ACHN (cell line): Measurements from ENCODE around the gene CLEC14A.

Source experiments
- DNase-seq: peaks from one replicate; pipeline ENCODE4 v3.0.0-alpha.2; 2015
- in situ Hi-C: cut with HindIII; loops from 2 replicates; pipeline ENCODE4 v1.10.0; 2017; ENCODE audit warnings: low sequenced_read_pairs, low pct_ligation_motif_present, low pct_unique_long_range_greater_than_20kb

CLEC14A gene

GRCh38 chr14:38255673-38256532, at the start of gene CLEC14A:
CLEC14A (minus strand) TSS chr14:38256093; CDS start chr14:38256022, 71 bp downstream.
- in situ Hi-C loops, result no loop called here
- no peak for DNase-seq

- in situ Hi-C loops, result no loop called here
- no peak for DNase-seq
Measured at GRCh38 chr14:38302966-38303365, 47.1 kb upstream of the CLEC14A start.

DNA sequence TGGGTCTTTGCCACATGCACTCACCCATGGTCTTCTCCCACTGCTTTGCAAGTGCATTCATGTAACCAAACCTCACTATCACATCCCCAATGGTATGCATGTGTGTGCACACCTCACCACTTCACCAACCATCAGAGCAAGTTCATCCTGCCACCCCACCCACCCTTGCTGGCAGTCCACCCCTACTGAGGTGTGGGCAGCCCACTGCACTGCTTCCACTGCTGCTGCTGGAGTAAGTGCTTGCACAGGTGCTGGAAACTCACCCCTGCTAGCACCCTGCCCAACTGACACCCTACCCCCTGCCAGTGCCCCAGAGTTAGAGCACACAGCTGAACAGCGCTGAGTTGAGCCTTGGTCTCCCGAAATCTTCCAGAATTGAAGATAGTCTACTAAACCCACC, 46.1 kb upstream of the CLEC14A start:
- no peak for DNase-seq
- in situ Hi-C loops, result no loop called here

GRCh38 chr14:38297681-38298080, 41.8 kb upstream of the CLEC14A start:
- DNase-seq, result no peak
- in situ Hi-C loops, result no loop called here

- in situ Hi-C loops, result no loop called here
- no peak for DNase-seq
Measured at GRCh38 chr14:38291681-38292467, 36.0 kb upstream of the CLEC14A start.

- in situ Hi-C loops, result no loop called here
- DNase-seq, result no peak
Measured at GRCh38 chr14:38290601-38291188, 34.8 kb upstream of the CLEC14A start.

- in situ Hi-C loops, result no loop called here
- DNase-seq, result no peak
Measured at GRCh38 chr14:38286452-38286851, 30.6 kb upstream of the CLEC14A start.

DNA sequence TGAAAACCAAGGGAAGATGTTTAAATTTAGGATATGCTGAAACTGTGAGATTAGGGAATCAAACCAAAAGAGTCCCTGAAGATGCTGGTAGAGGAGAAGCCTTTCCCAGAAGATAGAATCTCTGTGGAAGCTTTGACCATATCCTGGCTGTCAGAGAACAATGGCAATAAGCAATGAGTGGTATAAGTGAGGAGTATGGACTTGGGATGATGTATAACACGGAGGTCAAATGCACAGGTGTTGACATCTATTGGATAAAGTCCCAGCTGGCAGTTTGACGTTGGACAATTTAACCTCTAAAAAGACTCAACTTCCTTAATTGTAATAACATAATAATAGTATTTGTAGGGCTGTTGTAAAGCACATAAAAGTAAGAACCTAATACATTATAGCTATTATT, 30.1 kb upstream of the CLEC14A start:
- no peak for DNase-seq
- in situ Hi-C loops, result no loop called here

DNA sequence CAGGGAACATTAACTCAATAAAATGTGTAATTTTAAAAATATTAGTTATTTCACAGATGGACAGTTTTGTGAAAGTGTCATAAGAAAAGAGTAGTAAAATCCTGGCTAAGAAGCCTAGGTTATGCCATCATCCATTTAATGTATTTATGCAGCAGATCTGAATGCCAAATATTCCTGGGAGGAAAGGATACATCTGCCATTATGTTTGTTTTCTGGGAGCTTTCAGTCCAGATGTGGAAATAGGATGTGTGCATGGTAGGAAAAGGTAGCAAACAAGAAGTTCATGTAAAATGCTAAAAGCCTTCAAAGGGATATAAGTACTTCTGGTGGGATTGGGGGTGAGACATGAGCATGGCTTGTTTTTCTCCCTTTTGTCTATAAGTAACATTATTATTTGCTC, 27.0 kb upstream of the CLEC14A start:
- DNase-seq, result no peak
- in situ Hi-C loops, result no loop called here

DNA sequence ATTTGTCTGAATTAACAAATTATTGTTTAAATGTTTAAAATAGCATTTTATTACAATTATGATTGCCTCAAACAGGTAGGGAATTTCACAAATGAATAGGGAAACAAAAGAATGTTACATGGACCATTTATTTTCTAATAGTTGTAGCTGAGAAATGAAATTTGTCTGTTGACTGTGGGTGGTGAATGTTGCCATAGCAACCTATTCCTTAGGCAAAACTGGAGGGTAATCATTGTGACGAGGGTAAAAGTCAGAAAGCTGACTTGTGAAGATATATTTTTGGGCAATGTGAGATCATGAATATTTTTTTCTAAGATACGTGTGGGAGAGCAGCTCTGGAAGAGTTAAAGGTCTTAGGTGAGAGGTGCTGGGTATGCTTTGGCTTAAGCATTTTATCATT, 24.2 kb upstream of the CLEC14A start:
- in situ Hi-C loops, result no loop called here
- no peak for DNase-seq

DNA sequence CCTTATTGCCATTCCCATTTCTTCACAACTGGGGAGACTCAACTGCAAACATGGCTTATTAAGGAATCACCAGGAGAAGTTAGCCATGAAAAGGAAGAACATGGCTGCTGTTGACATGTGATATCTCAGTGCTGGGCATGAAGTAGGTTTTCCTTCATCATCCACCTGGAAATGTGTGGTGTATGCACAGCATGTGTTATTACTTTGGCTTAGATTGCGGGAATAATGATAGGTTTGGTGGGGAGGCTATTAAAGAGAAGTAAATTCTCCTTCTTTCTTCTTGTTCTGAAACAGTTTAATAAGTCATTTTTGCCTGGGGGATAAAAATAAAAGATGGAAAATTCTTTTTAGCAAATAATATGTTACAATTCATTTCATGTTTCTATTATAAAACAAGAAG, 23.7 kb upstream of the CLEC14A start:
- DNase-seq, result no peak
- in situ Hi-C loops, result no loop called here

- no peak for DNase-seq
- in situ Hi-C loops, result no loop called here
Measured at GRCh38 chr14:38278035-38278434, 22.1 kb upstream of the CLEC14A start.

DNA sequence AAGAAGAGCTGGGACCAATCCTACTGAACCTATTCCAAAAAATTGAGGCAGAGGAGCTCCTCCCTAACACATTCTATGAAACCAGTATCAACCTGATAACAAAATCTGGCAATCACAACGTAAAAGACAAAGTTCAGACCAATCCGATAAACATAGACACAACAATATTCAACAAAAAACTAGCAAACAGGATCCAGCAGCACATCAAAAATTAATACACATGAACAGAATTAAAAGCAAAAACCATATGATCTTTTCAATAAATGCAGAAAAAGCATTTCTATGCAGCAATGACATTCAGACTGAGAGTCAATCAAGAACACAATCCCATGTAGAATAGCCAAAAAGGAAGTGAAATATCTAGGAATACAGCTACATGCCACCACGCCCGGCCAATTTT, 7.0 kb upstream of the CLEC14A start:
- no peak for DNase-seq
- in situ Hi-C loops, result no loop called here

- no peak for DNase-seq
- in situ Hi-C loops, result no loop called here
Measured at GRCh38 chr14:38261620-38262019, 5.7 kb upstream of the CLEC14A start.

DNA sequence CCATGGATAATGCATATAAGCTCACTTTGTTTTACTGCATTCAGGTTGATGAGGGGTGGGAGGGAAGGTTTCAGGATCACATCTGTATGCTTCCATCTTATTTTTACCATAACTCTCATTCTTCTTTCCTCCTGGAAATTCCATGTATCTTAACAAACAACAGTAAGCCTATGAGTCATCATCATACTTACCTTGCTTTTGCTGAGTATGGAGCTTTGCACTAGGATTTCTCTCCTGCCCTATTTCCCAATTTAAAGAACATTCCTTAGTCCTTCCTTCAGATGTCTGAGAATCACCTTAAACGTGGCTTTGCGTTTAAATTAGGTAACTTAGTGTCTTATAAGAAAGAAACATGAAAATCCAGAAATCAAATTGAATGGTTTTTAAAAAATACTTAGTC, 1.6 kb upstream of the CLEC14A start:
- DNase-seq, result no peak
- in situ Hi-C loops, result no loop called here

- in situ Hi-C loops, result no loop called here
- DNase-seq, result no peak
Measured at GRCh38 chr14:38256533-38256840, 594 bp upstream of the CLEC14A start.

DNA sequence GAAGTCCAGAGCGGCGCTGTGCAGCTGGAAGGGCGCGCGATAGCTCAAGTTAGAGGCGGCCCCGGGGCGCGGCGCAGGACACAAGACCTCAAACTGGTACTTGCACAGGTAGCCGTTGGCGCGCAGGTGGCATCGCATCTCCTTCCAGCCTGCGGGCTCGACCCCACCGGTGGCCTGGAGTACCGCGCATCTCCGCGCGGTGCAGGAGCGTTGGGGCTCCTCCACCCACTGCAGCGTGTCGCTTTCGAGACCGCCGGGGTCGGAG, 553 bp downstream of the CLEC14A start:
- no peak for DNase-seq
- in situ Hi-C loops, result no loop called here

DNA sequence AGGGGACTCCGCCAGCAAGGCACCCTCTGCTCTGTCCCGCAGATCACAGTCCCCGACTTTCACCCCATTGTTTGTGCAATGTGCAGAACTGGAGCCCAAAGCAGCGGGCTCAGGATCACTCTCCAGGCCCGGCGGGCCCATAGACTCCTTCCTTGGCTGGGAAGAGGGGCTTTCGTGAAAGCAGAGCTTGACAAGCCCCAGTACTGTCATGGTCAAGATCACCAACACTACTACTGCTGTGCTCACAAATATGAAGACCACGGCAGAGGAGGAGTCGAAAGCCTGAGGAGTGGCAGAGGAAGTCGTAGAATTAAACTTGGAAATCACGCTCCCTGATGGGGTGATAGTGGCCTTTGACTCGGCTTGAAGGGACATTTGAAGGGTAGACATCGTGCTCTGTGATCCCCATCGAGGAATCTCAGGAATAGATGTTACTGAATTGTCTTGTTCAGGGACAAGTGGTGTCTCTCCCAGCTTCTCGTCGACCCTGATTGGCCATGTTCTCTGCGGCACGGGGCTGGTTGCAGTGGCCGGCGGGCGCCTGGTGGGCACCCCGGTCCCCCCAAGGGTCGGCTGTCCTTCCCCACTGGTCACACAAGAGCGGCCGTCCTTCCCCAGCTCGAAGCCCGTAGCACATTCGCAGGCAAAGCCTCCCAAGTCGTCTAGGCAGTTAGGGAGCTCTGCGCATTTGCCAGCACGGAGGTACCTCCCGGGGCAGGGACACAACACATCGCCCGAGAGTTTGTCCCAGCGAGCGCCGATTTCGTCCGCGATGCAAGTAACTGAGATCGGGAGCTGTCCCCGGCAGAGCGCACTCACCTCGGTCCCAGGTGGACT, 1.1 kb downstream of the CLEC14A start:
- no peak for DNase-seq
- in situ Hi-C loops, result no loop called here

DNA sequence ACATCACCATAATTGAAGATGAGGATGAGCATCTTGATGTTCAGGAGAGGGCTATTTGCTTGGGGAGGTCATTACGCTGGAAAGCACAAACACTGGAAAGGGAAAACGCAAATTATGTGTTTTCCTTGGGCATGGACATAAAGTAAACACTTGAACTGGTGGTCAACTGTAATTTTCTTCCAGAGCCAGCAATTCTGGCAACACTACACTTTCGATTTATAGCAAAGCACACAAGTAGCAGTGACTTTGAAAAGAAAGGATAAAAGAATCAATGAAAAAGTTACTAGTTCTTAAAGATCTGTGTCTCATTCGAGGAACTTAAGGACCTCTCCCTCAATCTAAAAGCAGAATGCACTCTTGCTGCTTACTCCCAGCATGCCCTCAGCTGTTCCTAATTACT, 2.2 kb downstream of the CLEC14A start:
- DNase-seq, result no peak
- in situ Hi-C loops, result no loop called here
